K562 (cell line): ENCODE measurements around the gene CDT1. TPM values are rescaled to one million over a fixed set of nuclear protein-coding genes. Genes with fewer than 3 reads are reported as not detected.

ENCODE experiments used
- ARID1B ChIP-seq: fragments of 450-650 bp; IDR thresholded peaks from 2 replicates; pipeline ENCODE4 v1.6.1; 2016; ENCODE audit warnings: antibody characterized with exemption, mild to moderate bottlenecking, inconsistent platforms
- BRCA1 ChIP-seq, 2 experiments: fragments of 450-650 bp in 1 of 2; sonication (generic) in 1 of 2; formaldehyde crosslinking in 1 of 2; IDR thresholded peaks; 2 replicates each; pipeline versions ENCODE4 v1.5.0 to v1.6.1; 2017 to 2020; ENCODE audit warnings: mild to moderate bottlenecking in 1 of 2, missing genetic modification reagents in 1 of 2
- CEBPG ChIP-seq, 3 experiments: fragments of 200-800 bp in 1 of 3; sonication (Bioruptor generic) in 1 of 3; sonication (generic) in 1 of 3; formaldehyde crosslinking in 1 of 3; IDR thresholded peaks in 2 of 3; conservative IDR thresholded peaks in 1 of 3; 2 replicates each; pipeline versions ENCODE4 v1.6.1 to v1.8.0; 2016 to 2022; ENCODE audit warnings: missing compliant biosample characterization in 2 of 3, missing genetic modification characterization in 2 of 3, mild to moderate bottlenecking in 1 of 3, missing genetic modification reagents in 1 of 3
- CHAMP1 ChIP-seq: fragments of 450-650 bp; IDR thresholded peaks from 2 replicates; pipeline ENCODE4 v1.6.1; 2016; ENCODE audit warnings: mild to moderate bottlenecking
- CREM ChIP-seq: IDR thresholded peaks from 2 replicates; pipeline ENCODE4 v1.6.1; 2014; ENCODE audit warnings: antibody characterized with exemption, low read depth
- HINFP ChIP-seq: fragments of 450-650 bp; conservative IDR thresholded peaks from 2 replicates; pipeline ENCODE4 v1.6.1; 2016; ENCODE audit warnings: missing genetic modification characterization, low read depth, mild to moderate bottlenecking, control low read depth, missing compliant biosample characterization
- MCM3 ChIP-seq: fragments of 450-650 bp; IDR thresholded peaks from 2 replicates; pipeline ENCODE4 v1.6.1; 2016
- PCBP1 ChIP-seq: fragments of 200-400 bp; formaldehyde crosslinking; IDR thresholded peaks from 2 replicates; pipeline ENCODE4 v1.6.1; 2018; ENCODE audit warnings: mild to moderate bottlenecking, low read depth, low read length; ENCODE audit not compliant: poor library complexity, severe bottlenecking
- PCBP2 ChIP-seq: fragments of 200-400 bp; formaldehyde crosslinking; IDR thresholded peaks from 2 replicates; pipeline ENCODE4 v1.6.1; 2018; ENCODE audit warnings: low read length, low read depth, mild to moderate bottlenecking, moderate library complexity; ENCODE audit not compliant: poor library complexity, severe bottlenecking
- POLR2AphosphoS2 ChIP-seq: IDR thresholded peaks from 2 replicates; pipeline ENCODE4 v1.6.1; 2012; ENCODE audit warnings: low read length, improper control_type of control experiment
- PPARD ChIP-seq: fragments of 250-450 bp; sonication (Bioruptor Pico); IDR thresholded peaks from 2 replicates; pipeline ENCODE4 v1.8.0; 2022; ENCODE audit warnings: inconsistent platforms, mild to moderate bottlenecking, moderate library complexity
- STAT5A ChIP-seq: IDR thresholded peaks from 2 replicates; pipeline ENCODE4 v1.6.1; 2012; ENCODE audit warnings: low read length, inconsistent platforms, borderline replicate concordance
- TAF9B ChIP-seq: fragments of 450-650 bp; IDR thresholded peaks from 2 replicates; pipeline ENCODE4 v1.6.1; 2018; ENCODE audit warnings: mild to moderate bottlenecking; ENCODE audit not compliant: partially characterized antibody
- TFAM ChIP-seq: fragments of 250-450 bp; sonication (Bioruptor Pico); conservative IDR thresholded peaks from 2 replicates; pipeline ENCODE4 v1.5.0; 2021; ENCODE audit warnings: mild to moderate bottlenecking, moderate library complexity
- THRAP3 ChIP-seq: fragments of 450-650 bp; IDR thresholded peaks from 2 replicates; pipeline ENCODE4 v1.6.1; 2016; ENCODE audit warnings: mild to moderate bottlenecking, inconsistent platforms, borderline replicate concordance
- UBTF ChIP-seq, 2 experiments: IDR thresholded peaks; 2 replicates each; pipeline ENCODE4 v1.6.1; 2012; ENCODE audit warnings: improper control_type of control experiment in 2 of 2, low read depth in 2 of 2, low read length in 2 of 2, borderline replicate concordance in 1 of 2
- ZNF449 ChIP-seq: fragments of 250-450 bp; sonication (Bioruptor Pico); IDR thresholded peaks from 2 replicates; pipeline ENCODE4 v1.8.0; 2022; ENCODE audit warnings: moderate library complexity, mild to moderate bottlenecking, inconsistent platforms
- ZNF644 ChIP-seq: fragments of 200-800 bp; sonication (Bioruptor generic); IDR thresholded peaks from 2 replicates; pipeline ENCODE4 v1.6.1; 2016; ENCODE audit warnings: low read depth, missing genetic modification characterization, missing compliant biosample characterization
- polyA plus RNA-seq, 8 experiments: library from polyadenylated mRNA; depleted of rRNA in 4 of 8; stranded (reverse) in 5 of 8; unstranded in 3 of 8; fragments of >200 nt; fragmentation: Nextera tagmentation in 2 of 8; fragmentation: Illumina TruSeq in 1 of 8; extraction: Ambion mirVana in 2 of 8; extraction: Trizol in 1 of 8; gene quantifications; 2 replicates each; pipeline versions ENCODE4 v1.2.1 to v1.2.3, GENCODE V29; 2011 to 2014; ENCODE audit warnings: inconsistent platforms in 1 of 8, missing spikeins in 1 of 8
- total RNA-seq, 7 experiments: library from RNA; depleted of rRNA in 6 of 7; stranded (reverse); fragments of >200 nt in 6 of 7; fragmentation: Illumina TruSeq in 2 of 7; extraction: Trizol in 2 of 7; gene quantifications; 2 replicates each; pipeline versions ENCODE4 v1.2.1 to v1.2.3, GENCODE V29; 2011 to 2021; ENCODE audit warnings: low replicate concordance in 1 of 7

Gene CDT1
- total and polyA plus RNA-seq, 9 of the 15 experiments (the other 6 are each of a cell fraction or from before 2014, with no cell fraction given), result 0.92 to 178 (median 14.2) TPM

DNA sequence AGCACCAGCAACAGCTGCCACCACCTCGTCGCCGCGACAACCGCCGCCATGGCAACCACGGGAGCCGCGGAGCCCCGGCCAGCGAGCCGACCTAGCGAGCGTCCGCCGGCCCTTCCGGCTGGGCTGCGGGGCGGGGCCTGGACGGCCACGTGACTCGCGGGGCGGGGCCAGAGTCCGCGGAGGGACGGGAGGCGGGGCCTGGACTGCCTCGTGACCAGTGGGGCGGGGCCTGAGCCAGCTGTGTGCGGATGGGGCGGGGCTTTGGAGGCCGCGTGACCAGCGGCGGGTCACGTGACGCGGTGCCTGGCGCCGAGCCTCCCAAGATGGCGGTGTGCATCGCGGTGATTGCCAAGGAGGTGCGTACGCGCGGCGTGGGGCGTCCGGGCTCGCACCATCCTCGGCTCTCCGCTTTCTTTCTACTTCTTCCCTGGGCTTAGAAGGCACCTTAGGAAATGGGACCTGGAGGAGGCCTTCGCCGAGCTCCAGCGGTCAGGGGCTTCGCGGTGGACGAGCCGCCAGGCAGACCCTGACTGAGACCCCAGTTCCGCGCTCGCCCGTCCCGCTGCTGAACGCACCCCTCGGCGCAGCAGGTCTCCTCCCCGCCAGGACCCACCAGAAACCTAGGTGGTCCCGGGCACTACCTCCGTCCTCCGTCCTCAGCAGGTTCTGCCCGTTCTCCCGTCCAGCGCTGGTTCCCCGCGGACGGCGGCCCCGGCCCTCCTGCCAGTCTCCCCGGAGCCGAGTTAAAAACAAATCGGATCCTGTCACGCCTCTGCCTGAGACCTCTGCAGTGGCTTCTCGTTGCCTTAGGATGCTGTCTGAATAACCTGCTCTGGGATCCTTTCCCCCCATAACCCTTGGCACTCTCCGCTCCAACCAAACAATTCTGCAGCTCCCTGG is 53.5 kb downstream of the CDT1 start, which contains the start of the genes GALNS and TRAPPC2L (continued):
- no peak for TF ChIP-seq HINFP
- no peak for TF ChIP-seq CEBPG (CRISPR knock-in tag; IDR thresholded peaks at IDR 0.05)
- no peak for TF ChIP-seq CEBPG (tag; conservative IDR thresholded peaks at IDR 0.05 in 1 of 2, IDR thresholded peaks at IDR 0.05 in 1 of 2)
- no peak for TF ChIP-seq PCBP2
- no peak for TF ChIP-seq ARID1B
- no peak for TF ChIP-seq STAT5A
- no peak for TF ChIP-seq CHAMP1
- TF ChIP-seq TAF9B, result peak; percentile 72
- TF ChIP-seq ZNF644 (tag), result no peak
- no peak for TF ChIP-seq ZNF449 (CRISPR knock-in tag)
- TF ChIP-seq BRCA1 (IDR thresholded peaks at IDR 0.05), result no peak
- TF ChIP-seq BRCA1 (CRISPR knock-in tag; IDR thresholded peaks at IDR 0.05), result no peak
- peak; percentile 82 for TF ChIP-seq CREM
- TF ChIP-seq TFAM, result no peak
- TF ChIP-seq PPARD, result no peak
- no peak; a peak in 1 of 4 replicates for TF ChIP-seq UBTF (IDR thresholded peaks at IDR 0.05; ENCODE audit: borderline replicate concordance in 1 of 2, low read depth in 2 of 2, low read length in 2 of 2)
- no peak for TF ChIP-seq THRAP3
- TF ChIP-seq MCM3, result no peak
- TF ChIP-seq PCBP1, result no peak
- no peak for TF ChIP-seq POLR2AphosphoS2
